Progenitor cell of endocrine pancreas (in vitro differentiated cells): Measurements from ENCODE around the gene CUX1. TPM values are rescaled to one million over a fixed set of nuclear protein-coding genes. Genes with fewer than 3 reads are reported as not detected.

Source experiments
- DNase-seq: peaks from one replicate; pipeline ENCODE4 v3.0.0; 2021; ENCODE audit warnings: low spot score; ENCODE audit not compliant: unreplicated experiment
- H3K27ac Mint-ChIP-seq: 2 replicates; pipeline ENCODE4 v1.8.0; 2021; ENCODE audit warnings: mild to moderate bottlenecking, moderate library complexity, mixed read lengths
- H3K27me3 Mint-ChIP-seq: 2 replicates; pipeline ENCODE4 v1.8.0; 2021; ENCODE audit warnings: mixed read lengths
- H3K36me3 Mint-ChIP-seq: 2 replicates; pipeline ENCODE4 v1.8.0; 2022; ENCODE audit warnings: mixed read lengths; ENCODE audit not compliant: insufficient read depth
- H3K4me1 Mint-ChIP-seq: 2 replicates; pipeline ENCODE4 v1.8.0; 2021; ENCODE audit warnings: low read depth, mixed read lengths
- H3K4me3 Mint-ChIP-seq: 2 replicates; pipeline ENCODE4 v1.8.0; 2021; ENCODE audit warnings: low read depth, mild to moderate bottlenecking, moderate library complexity, mixed read lengths
- H3K9me3 Mint-ChIP-seq: 2 replicates; pipeline ENCODE4 v1.8.0; 2021; ENCODE audit warnings: low read depth, mixed read lengths
- total RNA-seq: library from RNA; stranded (reverse); gene quantifications from 2 replicates; pipeline ENCODE4 v1.2.1, GENCODE V29; 2021
- TF ChIP-seq, protein P1 (sequence below): fragments of 200-600 bp; sonication (generic); IDR thresholded peaks from one replicate; pipeline ENCODE4 v1.5.0; 2021; ENCODE audit warnings: antibody characterized with exemption, mild to moderate bottlenecking; ENCODE audit not compliant: unreplicated experiment

CUX1 gene
- total RNA-seq, 1 donor from 2014 or later, result 103 TPM

- H3K27ac Mint-ChIP-seq, result no peak overlapping the region
- TF ChIP-seq, protein P1, sequence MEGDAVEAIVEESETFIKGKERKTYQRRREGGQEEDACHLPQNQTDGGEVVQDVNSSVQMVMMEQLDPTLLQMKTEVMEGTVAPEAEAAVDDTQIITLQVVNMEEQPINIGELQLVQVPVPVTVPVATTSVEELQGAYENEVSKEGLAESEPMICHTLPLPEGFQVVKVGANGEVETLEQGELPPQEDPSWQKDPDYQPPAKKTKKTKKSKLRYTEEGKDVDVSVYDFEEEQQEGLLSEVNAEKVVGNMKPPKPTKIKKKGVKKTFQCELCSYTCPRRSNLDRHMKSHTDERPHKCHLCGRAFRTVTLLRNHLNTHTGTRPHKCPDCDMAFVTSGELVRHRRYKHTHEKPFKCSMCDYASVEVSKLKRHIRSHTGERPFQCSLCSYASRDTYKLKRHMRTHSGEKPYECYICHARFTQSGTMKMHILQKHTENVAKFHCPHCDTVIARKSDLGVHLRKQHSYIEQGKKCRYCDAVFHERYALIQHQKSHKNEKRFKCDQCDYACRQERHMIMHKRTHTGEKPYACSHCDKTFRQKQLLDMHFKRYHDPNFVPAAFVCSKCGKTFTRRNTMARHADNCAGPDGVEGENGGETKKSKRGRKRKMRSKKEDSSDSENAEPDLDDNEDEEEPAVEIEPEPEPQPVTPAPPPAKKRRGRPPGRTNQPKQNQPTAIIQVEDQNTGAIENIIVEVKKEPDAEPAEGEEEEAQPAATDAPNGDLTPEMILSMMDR, result no peak
- peaks cover 4% of the 10 kb centered on the region for H3K36me3 Mint-ChIP-seq
- H3K27me3 Mint-ChIP-seq, result peaks cover 3% of the 10 kb centered on the region
- no peaks in the 10 kb centered on the region for H3K4me1 Mint-ChIP-seq
- no peaks in the 10 kb centered on the region for H3K9me3 Mint-ChIP-seq
- H3K4me3 Mint-ChIP-seq, result no peak overlapping the region
- DNase-seq, result no peak
These were observed 484.6 kb downstream of the CUX1 start for GRCh38 chr7:102302025-102302424.

GRCh38 chr7:102303669-102304422 is 486.4 kb downstream of the CUX1 start:
- H3K9me3 Mint-ChIP-seq, result no peaks in the 10 kb centered on the region
- TF ChIP-seq, protein P1, result no peak
- DNase-seq, result no peak
- no peak overlapping the region for H3K27ac Mint-ChIP-seq
- H3K4me3 Mint-ChIP-seq, result no peak overlapping the region
- peaks cover 3% of the 10 kb centered on the region for H3K36me3 Mint-ChIP-seq
- peaks cover 3% of the 10 kb centered on the region for H3K4me1 Mint-ChIP-seq
- H3K27me3 Mint-ChIP-seq, result no peaks in the 10 kb centered on the region

DNA sequence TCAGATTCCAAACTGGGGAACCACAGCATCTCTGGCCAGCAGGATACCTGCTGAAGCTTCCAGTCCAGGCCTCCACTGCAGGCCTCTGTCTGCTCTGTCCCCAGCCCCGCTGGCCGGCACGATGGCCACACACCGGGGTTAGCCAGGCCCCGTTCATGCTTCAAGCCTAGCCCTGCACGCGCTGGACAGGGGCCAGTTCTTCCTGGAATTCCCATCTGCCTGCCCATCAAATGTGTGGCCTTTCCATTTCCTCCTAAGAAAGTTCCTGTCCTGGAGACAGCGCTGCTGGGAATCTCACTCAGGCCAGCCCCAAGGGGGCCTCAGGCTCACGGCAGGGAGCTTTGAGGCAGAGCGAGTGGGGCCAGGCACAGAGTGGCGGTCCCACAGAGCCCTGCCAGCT is 487.2 kb downstream of the CUX1 start:
- Mint-ChIP-seq H3K27ac (no peak overlapping the region), H3K9me3 (no peaks in the 10 kb centered on the region), H3K4me3 (no peak overlapping the region), H3K36me3 (peaks cover 3% of the 10 kb centered on the region), H3K27me3 (no peaks in the 10 kb centered on the region), H3K4me1 (peaks cover 3% of the 10 kb centered on the region)
- no peak for DNase-seq
- TF ChIP-seq, protein P1, result no peak

GRCh38 chr7:102305414-102306268 is 488.2 kb downstream of the CUX1 start:
- Mint-ChIP-seq H3K4me3 (no peak overlapping the region), H3K4me1 (peaks cover 3% of the 10 kb centered on the region), H3K9me3 (no peaks in the 10 kb centered on the region), H3K27ac (no peak overlapping the region), H3K36me3 (peaks cover 3% of the 10 kb centered on the region), H3K27me3 (no peaks in the 10 kb centered on the region)
- TF ChIP-seq, protein P1, result no peak
- no peak for DNase-seq

GRCh38 chr7:102306916-102307677 is 489.7 kb downstream of the CUX1 start:
- Mint-ChIP-seq H3K4me1 (peaks cover 3% of the 10 kb centered on the region), H3K27me3 (no peaks in the 10 kb centered on the region), H3K4me3 (no peak overlapping the region), H3K9me3 (no peaks in the 10 kb centered on the region), H3K27ac (no peak overlapping the region), H3K36me3 (peaks cover 3% of the 10 kb centered on the region)
- TF ChIP-seq, protein P1, result no peak
- no peak for DNase-seq
